ENCODE results near the gene TTC4.
A peak's percentile ranks its signal among the peaks of the same experiment; 100 is the strongest.
"Not testable (repeated sequence)": the region's sequence is repeated elsewhere in the genome, so short reads cannot be mapped to it uniquely, and the experiment has no call there.

The TTC4 gene

GRCh38 chr1:54775828-54776721, 60.4 kb downstream of the TTC4 start:
- H3K4me3 ChIP-seq, H3K27ac ChIP-seq: not testable (repeated sequence)

GRCh38 chr1:54777011-54777410, 61.4 kb downstream of the TTC4 start:
- Histone ChIP-seq H3K27ac (no peak overlapping the region), H3K4me3 (no peak overlapping the region)

GRCh38 chr1:54777431-54777830, 61.8 kb downstream of the TTC4 start:
- H3K27ac ChIP-seq: no peak overlapping the region
- no peak overlapping the region for H3K4me3 ChIP-seq

- no peak overlapping the region for H3K27ac ChIP-seq
These were observed 65.5 kb downstream of the TTC4 start for GRCh38 chr1:54781023-54781723.

GRCh38 chr1:54782156-54782555, 66.5 kb downstream of the TTC4 start:
- Histone ChIP-seq H3K27ac (no peak overlapping the region), H3K4me3 (no peak overlapping the region)

More at GRCh38 chr1:54781023-54781723, 65.5 kb downstream of the TTC4 start:
- H3K4me3 ChIP-seq: peak overlapping the region in 1 of 7 experiments; percentile 8

- no peak overlapping the region for H3K4me3 ChIP-seq
- no peak overlapping the region for H3K27ac ChIP-seq
These were observed 66.9 kb downstream of the TTC4 start for GRCh38 chr1:54782588-54782987.

- no peak overlapping the region for H3K27ac ChIP-seq
- H3K4me3 ChIP-seq: no peak overlapping the region
These were observed 68.4 kb downstream of the TTC4 start for GRCh38 chr1:54784066-54784465.

- H3K27ac ChIP-seq: no peak overlapping the region
- no peak overlapping the region for H3K4me3 ChIP-seq
These were observed 71.1 kb downstream of the TTC4 start for GRCh38 chr1:54786778-54787177.

GRCh38 chr1:54787604-54788003, 71.9 kb downstream of the TTC4 start:
- no peak overlapping the region for H3K27ac ChIP-seq
- no peak overlapping the region for H3K4me3 ChIP-seq

GRCh38 chr1:54788459-54788858, 72.8 kb downstream of the TTC4 start:
- Histone ChIP-seq H3K4me3 (no peak overlapping the region), H3K27ac (no peak overlapping the region)

- Histone ChIP-seq H3K27ac (no peak overlapping the region), H3K4me3 (no peak overlapping the region)
These were observed 76.3 kb downstream of the TTC4 start for GRCh38 chr1:54791880-54792522.
